Adrenal gland (tissue), 12 donors: ENCODE measurements around the gene SEMA6A. TPM values are rescaled to one million over a fixed set of nuclear protein-coding genes. Genes with fewer than 3 reads are reported as not detected.

ENCODE experiments used
- DNase-seq, 7 donors: peaks; one replicate each; pipeline ENCODE4 v3.0.0-alpha.2; 2019 to 2020
- H3K27ac ChIP-seq, 5 donors: fragments of 200-600 bp; sonication (generic) in 4 of 5; 1 replicate in 3 of 5; 2 replicates in 2 of 5; pipeline versions ENCODE4 v1.5.1 to v1.8.0; 2016 to 2020; ENCODE audit warnings: mild to moderate bottlenecking in 1 of 5
- H3K27me3 ChIP-seq: fragments of 200-600 bp; 2 replicates; pipeline ENCODE4 v1.8.0; 2021
- H3K36me3 ChIP-seq, 2 donors: fragments of 200-600 bp; replicated peaks in 1 of 2; 1 replicate in 1 of 2; 2 replicates in 1 of 2; pipeline versions ENCODE4 v1.5.1 to v1.8.0; 2018 to 2022
- H3K4me1 ChIP-seq, 2 donors: fragments of 200-600 bp; replicated peaks in 1 of 2; 1 replicate in 1 of 2; 2 replicates in 1 of 2; pipeline versions ENCODE4 v1.5.1 to v1.8.0; 2018 to 2021
- H3K4me3 ChIP-seq, 4 donors: fragments of 200-600 bp; sonication (generic) in 3 of 4; one replicate each; pipeline ENCODE4 v1.5.1; 2016 to 2018
- H3K9me3 ChIP-seq, 3 donors: fragments of 200-600 bp; sonication (generic) in 1 of 3; replicated peaks in 1 of 3; 1 replicate in 2 of 3; 2 replicates in 1 of 3; pipeline versions ENCODE4 v1.5.1 to v1.8.0; 2016 to 2021
- CTCF ChIP-seq, 6 experiments: fragments of 450-650 bp in 4 of 6; fragments of 200-600 bp in 2 of 6; sonication (generic) in 1 of 6; IDR thresholded peaks; 1 replicate in 5 of 6; 2 replicates in 1 of 6; pipeline versions ENCODE4 v1.5.1 to v1.8.0; 2016 to 2021; ENCODE audit warnings: antibody characterized with exemption in 6 of 6, mild to moderate bottlenecking in 2 of 6, moderate library complexity in 1 of 6
- POLR2A ChIP-seq, 2 donors: fragments of 450-650 bp; IDR thresholded peaks; one replicate each; pipeline ENCODE4 v1.6.1; 2017; ENCODE audit warnings: antibody characterized with exemption in 2 of 2, mild to moderate bottlenecking in 2 of 2, moderate library complexity in 1 of 2
- WGBS, 4 donors: extraction: QIAGEN DNeasy Blood & Tissue Kit in 2 of 4; methylation state at CpG; one replicate each; pipeline versions ENCODE4 v1.1.5 to v1.1.7; 2013 to 2017; 5-methylcytosine and 5-hydroxymethylcytosine counted together
- intact Hi-C, 2 donors: fragments of 100-400 bp; cut with DNase I; formaldehyde crosslinking; loops; one replicate each; pipeline versions ENCODE4 v1.14.1 to v1.15.0; 2022 to 2023
- polyA plus RNA-seq, 3 donors: library from polyadenylated mRNA; stranded (reverse); fragments of 200-250 nt in 2 of 3; fragments of 350-450 nt in 1 of 3; fragmentation: Illumina TruSeq in 1 of 3; extraction: RNeasy Lipid Tissue Mini Kit (QIAGEN cat#74804) in 1 of 3; gene quantifications; one replicate each; pipeline ENCODE4 v1.2.3, GENCODE V29; 2013 to 2014
- total RNA-seq, 9 donors: library from RNA; depleted of rRNA in 4 of 9; stranded (reverse); fragments of >200 nt in 4 of 9; fragments of 120-200 nt in 1 of 9; fragmentation: NEBNext Ultra II Directional in 1 of 9; extraction: Animal tissue kit (Norgen Biotek cat#: 25700) in 1 of 9; gene quantifications; one replicate each; pipeline versions ENCODE4 v1.1.0 to v1.2.4, GENCODE V29; 2013 to 2023
- donor health status: healthy with polysubstance abuse.
- donor health status: Bipolar disorder and iron deficiency.
- donor health status: DM: yes; HTN: yes; CAD: no.
- donor health status: DM: no; HTN: no; CAD: no.
- donor health status: DM: no; HTN: no; CAD: no.
- donor health status: DM: yes; HTN: yes; CAD: no.

Gene SEMA6A
- total and polyA plus RNA-seq, 12 donors = 55.1 to 182 (median 124) TPM

GRCh38 chr5:116437351-116437705 is 137.3 kb downstream of the SEMA6A start:
- intact Hi-C loops = no loop called here
- 87 to 93% (median 92%) methylated on average over 6 of the region's 6 CpGs for WGBS, 4 donors

GRCh38 chr5:116436674-116437350 is 137.8 kb downstream of the SEMA6A start:
- no peaks in the 10 kb centered on the region for H3K27me3 ChIP-seq
- intact Hi-C loops = no loop called here
- H3K4me3 ChIP-seq = no peak overlapping the region
- TF ChIP-seq CTCF (IDR thresholded peaks at IDR 0.05) (no peak), POLR2A (IDR thresholded peaks at IDR 0.05) (no peak)
- no peaks in the 10 kb centered on the region for H3K9me3 ChIP-seq
- no peak overlapping the region for H3K27ac ChIP-seq
- WGBS, 4 donors = 76 to 78% (median 78%) methylated on average over 4 to 5 of the region's 5 CpGs
- no peak for DNase-seq
- peaks cover 0 to 7% of the 10 kb centered on the region in 2 donors for H3K4me1 ChIP-seq
- no peaks in the 10 kb centered on the region for H3K36me3 ChIP-seq

More at GRCh38 chr5:116437351-116437705, 137.3 kb downstream of the SEMA6A start:
- TF ChIP-seq CTCF (IDR thresholded peaks at IDR 0.05) = no peak
- TF ChIP-seq POLR2A (IDR thresholded peaks at IDR 0.05) = no peak
- Histone ChIP-seq H3K27ac (no peak overlapping the region), H3K36me3 (no peaks in the 10 kb centered on the region), H3K9me3 (no peaks in the 10 kb centered on the region), H3K27me3 (no peaks in the 10 kb centered on the region), H3K4me3 (no peak overlapping the region), H3K4me1 (peaks cover 2 to 5% of the 10 kb centered on the region in 2 donors)
- DNase-seq = no peak

GRCh38 chr5:116428966-116429365 is 145.7 kb downstream of the SEMA6A start:
- TF ChIP-seq POLR2A (IDR thresholded peaks at IDR 0.05) = no peak
- TF ChIP-seq CTCF (IDR thresholded peaks at IDR 0.05) = no peak
- Histone ChIP-seq H3K4me3 (no peak overlapping the region), H3K27ac (no peak overlapping the region), H3K4me1 (peaks cover 0 to 14% of the 10 kb centered on the region in 2 donors), H3K9me3 (no peaks in the 10 kb centered on the region), H3K27me3 (no peaks in the 10 kb centered on the region), H3K36me3 (no peaks in the 10 kb centered on the region)
- intact Hi-C loops = no loop called here
- DNase-seq = no peak
- WGBS, 4 donors = 45 to 89% (median 69%) methylated on average over 2 of the region's 2 CpGs

GRCh38 chr5:116428413-116428812 is 146.2 kb downstream of the SEMA6A start:
- no peak for TF ChIP-seq CTCF (IDR thresholded peaks at IDR 0.05)
- no peak for TF ChIP-seq POLR2A (IDR thresholded peaks at IDR 0.05)
- Histone ChIP-seq H3K27ac (no peak overlapping the region), H3K27me3 (no peaks in the 10 kb centered on the region), H3K4me1 (peaks cover 0 to 14% of the 10 kb centered on the region in 2 donors), H3K9me3 (no peaks in the 10 kb centered on the region), H3K36me3 (no peaks in the 10 kb centered on the region), H3K4me3 (no peak overlapping the region)
- DNase-seq = no peak
- WGBS, 4 donors = 87 to 93% (median 89%) methylated on average over 2 of the region's 2 CpGs
- intact Hi-C loops = no loop called here
